Calu3 (cell line): ENCODE measurements around the gene NSG2. TPM values are rescaled to one million over a fixed set of nuclear protein-coding genes. Genes with fewer than 3 reads are reported as not detected.

ENCODE experiments used
- BruUV-seq: library from RNA; stranded (reverse); fragments of 400-500 nt; replicated peaks from 2 replicates; lab custom pipeline; 2021; lab: Mats Ljungman, UMichigan
- CTCF ChIA-PET: fragments of 300-600 bp; sonication (Branson Sonifier 250); formaldehyde crosslinking; loops from one replicate; lab custom pipeline; 2022; ENCODE audit warnings: antibody characterized with exemption; lab: Charles Lee
- DNase-seq: peaks from one replicate; pipeline ENCODE4 v3.0.0; 2022
- H3K27ac Mint-ChIP-seq: one replicate; pipeline ENCODE4 v1.8.0; 2022; ENCODE audit warnings: mixed read lengths; ENCODE audit not compliant: unreplicated experiment
- H3K27me3 Mint-ChIP-seq: one replicate; pipeline ENCODE4 v1.8.0; 2022; ENCODE audit warnings: mixed read lengths; ENCODE audit not compliant: unreplicated experiment
- H3K36me3 Mint-ChIP-seq: one replicate; pipeline ENCODE4 v1.8.0; 2022; ENCODE audit warnings: mild to moderate bottlenecking, moderate library complexity, mixed read lengths; ENCODE audit not compliant: insufficient read depth, unreplicated experiment
- H3K4me1 Mint-ChIP-seq: one replicate; pipeline ENCODE4 v1.8.0; 2022; ENCODE audit warnings: mild to moderate bottlenecking, low read depth, mixed read lengths; ENCODE audit not compliant: unreplicated experiment
- H3K4me3 Mint-ChIP-seq: one replicate; pipeline ENCODE4 v1.8.0; 2022; ENCODE audit warnings: mild to moderate bottlenecking, low read depth, moderate library complexity, mixed read lengths; ENCODE audit not compliant: unreplicated experiment
- H3K9me3 Mint-ChIP-seq: one replicate; pipeline ENCODE4 v1.8.0; 2022; ENCODE audit warnings: low read depth, mixed read lengths; ENCODE audit not compliant: unreplicated experiment
- intact Hi-C: fragments of 100-400 bp; cut with micrococcal nuclease; formaldehyde crosslinking; loops from one replicate; pipeline ENCODE4 v1.10.0; 2022; ENCODE audit not compliant: unreplicated experiment
- total RNA-seq: library from RNA; stranded (reverse); gene quantifications from 2 replicates; pipeline ENCODE4 v1.2.3, GENCODE V29; 2022
- TF ChIP-seq, protein P1 (sequence below): fragments of 200-600 bp; IDR thresholded peaks from one replicate; pipeline ENCODE4 v1.8.0; 2022; ENCODE audit warnings: antibody characterized with exemption; ENCODE audit not compliant: unreplicated experiment

The NSG2 gene
- total RNA-seq, 1 experiment from 2014 or later: not detected

DNA sequence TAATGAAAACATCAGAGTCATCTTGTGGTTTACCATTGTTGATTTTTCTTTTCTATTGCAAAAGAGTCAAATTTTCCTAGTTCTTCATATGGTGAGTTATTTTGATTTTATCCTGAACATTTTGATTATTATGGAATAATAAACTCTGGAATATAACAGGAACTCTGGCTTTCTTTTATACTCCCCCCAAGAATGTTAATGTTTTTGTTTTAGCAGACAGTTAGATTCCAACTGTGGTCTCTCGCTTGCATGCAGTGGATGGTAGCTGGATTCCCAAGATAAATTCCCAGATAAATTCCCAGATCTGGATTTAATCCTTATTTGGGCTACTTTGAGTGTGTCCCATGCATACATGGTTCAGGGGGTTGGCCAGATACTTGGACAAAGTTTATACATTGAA, 109.8 kb downstream of the NSG2 start:
- Mint-ChIP-seq H3K4me3 (no peak overlapping the region), H3K36me3 (no peaks in the 10 kb centered on the region), H3K4me1 (no peaks in the 10 kb centered on the region), H3K9me3 (peaks cover 9% of the 10 kb centered on the region), H3K27me3 (peaks cover 57% of the 10 kb centered on the region), H3K27ac (no peak overlapping the region)
- TF ChIP-seq, protein P1, sequence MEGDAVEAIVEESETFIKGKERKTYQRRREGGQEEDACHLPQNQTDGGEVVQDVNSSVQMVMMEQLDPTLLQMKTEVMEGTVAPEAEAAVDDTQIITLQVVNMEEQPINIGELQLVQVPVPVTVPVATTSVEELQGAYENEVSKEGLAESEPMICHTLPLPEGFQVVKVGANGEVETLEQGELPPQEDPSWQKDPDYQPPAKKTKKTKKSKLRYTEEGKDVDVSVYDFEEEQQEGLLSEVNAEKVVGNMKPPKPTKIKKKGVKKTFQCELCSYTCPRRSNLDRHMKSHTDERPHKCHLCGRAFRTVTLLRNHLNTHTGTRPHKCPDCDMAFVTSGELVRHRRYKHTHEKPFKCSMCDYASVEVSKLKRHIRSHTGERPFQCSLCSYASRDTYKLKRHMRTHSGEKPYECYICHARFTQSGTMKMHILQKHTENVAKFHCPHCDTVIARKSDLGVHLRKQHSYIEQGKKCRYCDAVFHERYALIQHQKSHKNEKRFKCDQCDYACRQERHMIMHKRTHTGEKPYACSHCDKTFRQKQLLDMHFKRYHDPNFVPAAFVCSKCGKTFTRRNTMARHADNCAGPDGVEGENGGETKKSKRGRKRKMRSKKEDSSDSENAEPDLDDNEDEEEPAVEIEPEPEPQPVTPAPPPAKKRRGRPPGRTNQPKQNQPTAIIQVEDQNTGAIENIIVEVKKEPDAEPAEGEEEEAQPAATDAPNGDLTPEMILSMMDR: no peak
- CTCF ChIA-PET: no interaction called here
- no TSS peak for BruUV-seq
- DNase-seq: no peak
- intact Hi-C loops: no loop called here

DNA sequence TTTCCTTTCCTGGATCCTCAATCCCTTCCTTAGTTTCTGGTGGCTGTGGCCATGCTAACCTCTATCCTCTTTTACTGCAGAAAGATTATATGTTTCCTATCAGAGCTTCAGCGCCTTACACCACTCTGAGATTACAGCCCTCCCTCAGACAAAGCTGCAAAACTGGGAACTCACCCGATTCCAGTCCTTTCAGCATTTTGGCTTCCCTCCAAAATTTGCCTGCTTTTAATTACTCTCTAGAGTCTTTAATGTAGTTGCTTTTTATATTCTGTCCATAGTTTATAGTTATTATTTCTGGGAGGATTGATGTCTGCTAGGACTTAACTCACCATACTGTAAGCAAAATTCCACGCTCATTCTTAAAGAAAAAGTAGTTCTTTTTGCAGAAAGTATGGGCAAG, 110.2 kb downstream of the NSG2 start:
- peaks cover 9% of the 10 kb centered on the region for H3K9me3 Mint-ChIP-seq
- no peak overlapping the region for H3K27ac Mint-ChIP-seq
- no TSS peak for BruUV-seq
- no peaks in the 10 kb centered on the region for H3K4me1 Mint-ChIP-seq
- H3K27me3 Mint-ChIP-seq: peaks cover 57% of the 10 kb centered on the region
- no peak overlapping the region for H3K4me3 Mint-ChIP-seq
- H3K36me3 Mint-ChIP-seq: no peaks in the 10 kb centered on the region
- CTCF ChIA-PET: no interaction called here
- TF ChIP-seq, protein P1: no peak
- intact Hi-C loops: no loop called here
- DNase-seq: no peak

DNA sequence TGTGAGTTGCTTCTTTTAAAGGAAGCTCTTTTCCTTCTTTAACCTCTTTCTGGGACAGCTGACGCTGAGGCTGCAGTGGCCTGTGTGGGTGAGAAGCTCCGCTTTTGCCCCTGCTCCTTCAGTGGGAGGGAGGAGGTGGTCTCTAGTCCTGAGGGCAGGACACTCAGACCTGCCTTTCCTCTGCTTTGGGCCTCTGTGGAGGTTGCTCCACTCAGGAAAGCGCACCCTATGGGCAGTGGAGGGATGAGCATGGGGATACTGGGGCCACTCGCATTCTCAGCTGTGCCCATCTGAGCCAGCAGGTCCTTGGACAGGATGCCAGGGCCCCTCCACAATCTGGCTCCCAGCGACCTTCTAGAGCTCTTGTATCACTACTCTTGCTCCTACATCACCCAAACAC, 111.5 kb downstream of the NSG2 start:
- intact Hi-C loops: no loop called here
- Mint-ChIP-seq H3K27ac (no peak overlapping the region), H3K36me3 (no peaks in the 10 kb centered on the region), H3K4me3 (no peak overlapping the region), H3K27me3 (peaks cover 57% of the 10 kb centered on the region), H3K9me3 (peaks cover 9% of the 10 kb centered on the region), H3K4me1 (no peaks in the 10 kb centered on the region)
- CTCF ChIA-PET: no interaction called here
- no TSS peak for BruUV-seq
- no peak for DNase-seq
- TF ChIP-seq, protein P1: no peak

Other genes starting within 250 kb of the NSG2 start
- gene CPEB4, start 157.4 kb upstream of the NSG2 start, total RNA-seq: 30.8 and 32.0 TPM in 2 replicates
- not detected in 2 replicates for gene C5orf47, start 56.5 kb upstream of the NSG2 start, total RNA-seq